HG03097 (cell line): ENCODE data around the gene IFNAR2.
"Not testable (repeated sequence)": the region's sequence is repeated elsewhere in the genome, so short reads cannot be mapped to it uniquely, and the experiment has no call there.

Source experiments
- ATAC-seq: cut with Tn5 transposase; IDR thresholded peaks from one replicate; pipeline ENCODE4 v1.9.1; 2021; ENCODE audit not compliant: unreplicated experiment, low FRiP score

Gene IFNAR2

DNA sequence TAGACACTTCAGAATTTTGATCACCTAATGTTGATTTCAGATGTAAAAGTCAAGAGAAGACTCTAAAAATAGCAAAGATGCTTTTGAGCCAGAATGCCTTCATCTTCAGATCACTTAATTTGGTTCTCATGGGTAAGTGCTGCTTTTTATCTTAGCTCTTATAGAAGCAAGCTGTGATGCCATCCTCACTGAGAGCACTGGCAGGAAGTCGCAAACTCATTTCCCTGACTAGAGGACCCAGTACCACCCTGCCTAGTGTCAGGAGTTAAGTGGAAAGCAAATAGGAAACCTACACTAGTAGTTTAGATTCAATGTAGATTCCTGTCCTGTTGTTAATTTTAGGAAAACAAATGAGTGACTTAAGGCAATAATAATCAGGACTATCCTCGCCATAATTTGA, 12.1 kb downstream of the IFNAR2 start:
- ATAC-seq, result no peak

DNA sequence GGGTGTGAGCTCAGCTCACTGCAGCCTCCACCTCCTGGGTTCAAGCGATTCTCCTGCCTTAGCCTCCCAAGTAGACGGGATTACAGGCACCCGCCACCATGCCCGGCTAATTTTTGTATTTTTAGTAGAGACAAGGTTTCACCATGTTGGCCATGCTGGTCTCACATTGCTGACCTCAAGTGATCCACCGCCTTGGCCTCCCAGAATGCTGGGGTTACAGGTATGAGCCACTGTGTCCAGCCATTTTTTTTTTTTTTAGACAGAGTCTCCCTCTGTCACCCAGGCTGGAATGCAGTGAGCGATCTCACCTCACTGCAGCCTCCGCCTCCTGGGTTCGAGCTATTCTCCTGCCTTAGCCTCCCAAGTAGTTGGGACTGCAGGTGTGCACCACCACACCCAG, 13.1 kb downstream of the IFNAR2 start:
- not testable (repeated sequence) for ATAC-seq

DNA sequence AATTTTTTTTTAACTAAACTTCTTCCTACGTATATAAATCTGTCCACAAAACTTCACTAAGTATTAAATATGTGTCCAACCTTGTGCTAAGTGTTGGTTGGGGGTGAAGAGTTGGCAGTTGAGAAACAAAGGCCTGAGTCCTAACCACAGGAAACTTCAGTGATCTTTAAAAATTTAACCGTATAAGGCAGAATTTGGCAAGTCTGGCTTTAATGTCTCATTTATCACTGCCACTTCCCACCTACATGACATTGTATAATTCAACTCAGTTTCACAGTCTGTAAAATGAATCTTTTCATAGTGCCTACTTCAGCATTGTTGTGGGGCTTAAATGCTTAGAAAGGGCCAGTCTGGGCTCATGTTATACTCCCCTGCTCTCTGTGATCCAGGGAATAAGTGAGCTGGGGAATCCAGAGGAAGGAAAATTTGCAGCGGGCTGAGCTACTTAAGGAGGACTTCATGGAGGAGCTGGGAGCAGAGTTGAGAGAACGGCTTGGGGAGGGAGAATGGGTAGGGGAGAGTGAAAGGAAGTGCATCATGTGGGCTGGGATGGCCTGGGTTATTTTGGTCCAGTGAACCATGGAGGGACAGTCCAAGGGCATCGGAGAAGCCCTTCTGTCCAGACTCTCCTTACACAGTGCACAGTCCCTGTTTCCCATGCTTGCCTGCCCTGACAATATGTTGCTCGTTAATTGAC, 14.5 kb downstream of the IFNAR2 start:
- no peak for ATAC-seq

DNA sequence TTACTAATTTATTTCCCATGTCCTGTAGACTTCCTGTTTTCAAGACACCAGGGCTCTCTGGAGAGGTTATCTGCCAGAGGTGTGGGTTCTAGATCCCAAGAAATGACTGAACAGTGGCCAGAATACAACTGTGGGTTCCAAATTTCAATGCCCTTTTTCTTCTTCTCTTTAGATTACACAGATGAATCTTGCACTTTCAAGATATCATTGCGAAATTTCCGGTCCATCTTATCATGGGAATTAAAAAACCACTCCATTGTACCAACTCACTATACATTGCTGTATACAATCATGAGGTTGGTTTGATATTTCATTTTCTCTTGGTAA, 15.0 kb downstream of the IFNAR2 start:
- ATAC-seq, result no peak

DNA sequence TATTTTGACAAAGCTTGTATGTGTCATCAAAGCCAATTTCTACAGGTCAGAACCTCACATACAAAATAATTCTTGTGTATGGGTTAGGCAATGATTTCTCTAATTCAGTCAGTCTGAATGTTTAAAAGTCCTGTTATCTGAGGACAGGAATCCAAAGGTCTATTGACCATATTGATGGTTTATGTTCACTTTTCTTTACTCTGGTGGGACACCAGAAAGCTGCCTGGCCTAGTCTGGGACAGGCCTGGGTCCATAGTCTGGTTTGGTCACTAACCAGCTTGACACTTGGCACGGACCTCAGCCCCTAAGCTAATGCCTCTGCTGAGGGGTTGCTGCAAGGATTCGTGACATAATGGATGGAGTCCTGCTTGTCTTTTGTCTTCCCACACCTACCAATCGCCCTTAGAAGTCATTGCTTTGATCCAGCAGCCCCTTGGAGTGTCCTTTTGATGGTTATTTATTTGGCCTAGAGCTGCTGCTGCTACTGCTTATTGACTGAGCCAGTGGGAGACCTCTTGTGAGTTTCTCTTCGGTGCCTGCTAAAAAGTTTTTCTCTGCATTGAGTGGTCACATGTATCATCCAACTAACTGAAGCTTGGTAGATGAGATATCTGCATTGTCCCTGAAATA, 15.7 kb downstream of the IFNAR2 start:
- ATAC-seq, result no peak

DNA sequence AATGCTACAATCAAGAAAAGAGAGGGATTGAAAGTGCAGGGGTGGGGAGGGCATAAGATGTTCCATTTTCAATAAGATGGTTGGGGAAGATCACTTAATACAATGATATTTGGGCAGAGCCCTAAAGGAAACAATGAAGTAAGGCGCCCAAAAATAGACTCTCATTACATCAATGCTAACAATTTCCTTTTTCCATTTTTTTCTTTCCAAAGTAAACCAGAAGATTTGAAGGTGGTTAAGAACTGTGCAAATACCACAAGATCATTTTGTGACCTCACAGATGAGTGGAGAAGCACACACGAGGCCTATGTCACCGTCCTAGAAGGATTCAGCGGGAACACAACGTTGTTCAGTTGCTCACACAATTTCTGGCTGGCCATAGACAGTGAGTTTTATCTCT, 16.8 kb downstream of the IFNAR2 start:
- ATAC-seq, result no peak

DNA sequence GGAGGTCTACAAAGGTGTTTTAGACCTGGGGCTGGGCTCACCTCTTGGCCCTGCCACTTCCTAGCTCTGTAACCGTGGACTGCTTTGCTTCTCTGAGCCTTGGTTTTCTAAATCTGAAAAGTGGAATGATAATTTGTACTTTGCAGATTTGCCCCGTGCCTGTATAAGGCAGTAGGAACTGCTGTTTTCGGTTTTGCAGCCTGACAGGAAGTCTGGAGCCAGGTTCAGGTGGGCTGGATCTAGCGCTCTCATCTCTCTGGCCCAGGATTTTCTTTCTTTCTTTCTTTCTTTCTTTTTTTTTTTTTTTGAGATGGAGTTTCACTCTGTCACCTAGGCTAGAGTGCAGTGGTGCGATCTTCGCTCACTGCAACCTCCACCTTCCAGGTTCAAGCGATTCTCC, 17.2 kb downstream of the IFNAR2 start:
- no peak for ATAC-seq

DNA sequence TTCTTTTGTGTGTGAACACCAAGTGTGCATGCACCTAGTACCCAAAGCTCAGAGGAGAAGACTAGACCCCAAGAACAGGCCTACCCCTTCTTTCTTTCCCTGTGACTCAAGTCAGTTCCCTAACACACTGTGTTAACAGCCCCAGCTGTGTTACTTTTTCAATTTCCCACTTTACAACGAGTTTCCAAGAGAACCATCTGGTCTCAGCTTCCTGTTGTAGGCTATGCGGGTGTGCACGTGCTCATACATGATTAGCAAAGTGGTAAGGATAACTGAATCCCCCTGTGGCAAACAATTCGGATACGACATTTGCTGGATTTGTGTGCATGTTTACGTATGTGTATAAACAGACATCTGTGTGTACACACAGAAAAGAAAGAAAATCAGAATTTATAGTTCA, 17.9 kb downstream of the IFNAR2 start:
- no peak for ATAC-seq

DNA sequence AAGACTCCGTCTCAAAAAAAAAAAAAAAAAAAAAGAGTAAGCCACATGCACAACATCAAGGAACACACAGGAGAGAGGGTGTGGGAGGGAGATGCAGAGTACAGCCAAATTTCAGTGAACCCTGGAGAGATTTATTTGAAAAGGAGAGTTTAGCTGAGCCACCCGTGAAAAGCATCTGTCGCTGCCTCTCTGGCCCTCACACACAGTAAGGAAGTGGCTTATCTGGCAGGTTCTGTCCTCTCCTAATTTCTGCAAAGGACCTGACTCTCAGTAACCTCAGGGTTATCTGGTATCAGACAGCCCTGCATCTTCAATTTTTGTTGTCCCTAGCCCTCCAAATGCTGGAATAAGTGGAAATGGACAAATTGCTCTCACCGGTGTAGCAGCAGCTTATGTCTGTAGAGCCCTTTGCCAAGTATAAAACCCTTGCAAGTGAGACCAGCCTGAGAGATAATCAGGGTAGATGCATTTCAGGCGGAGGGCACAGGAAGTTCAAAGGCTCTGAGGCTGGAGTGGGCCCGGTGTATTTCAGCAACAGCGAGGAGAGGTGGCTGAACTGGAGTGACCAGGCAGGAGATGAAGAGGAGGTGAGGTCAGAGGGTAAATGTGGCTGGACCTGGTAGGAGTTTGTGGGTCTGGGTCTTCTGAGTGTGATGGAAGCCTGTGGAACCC, 19.7 kb downstream of the IFNAR2 start:
- ATAC-seq, result no peak

DNA sequence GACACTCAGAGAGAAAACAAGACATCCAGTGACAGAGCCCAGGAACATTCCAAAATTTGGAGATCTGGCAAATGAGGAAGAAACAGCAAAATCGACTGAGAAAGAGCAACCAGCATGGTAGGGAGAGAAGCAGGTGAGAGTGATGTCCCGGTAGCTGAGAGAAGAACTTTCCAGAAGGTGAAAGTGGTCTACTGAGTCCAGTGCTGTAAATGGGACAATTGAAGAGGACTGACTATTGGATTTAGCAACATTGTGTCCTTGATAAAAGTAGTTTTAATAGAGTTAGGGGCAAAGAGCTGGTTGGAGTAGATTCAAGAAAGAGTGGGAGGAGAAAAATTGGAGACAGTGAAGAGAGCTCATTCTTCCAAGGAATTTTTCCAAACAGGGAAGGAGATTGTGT, 21.4 kb downstream of the IFNAR2 start:
- no peak for ATAC-seq

DNA sequence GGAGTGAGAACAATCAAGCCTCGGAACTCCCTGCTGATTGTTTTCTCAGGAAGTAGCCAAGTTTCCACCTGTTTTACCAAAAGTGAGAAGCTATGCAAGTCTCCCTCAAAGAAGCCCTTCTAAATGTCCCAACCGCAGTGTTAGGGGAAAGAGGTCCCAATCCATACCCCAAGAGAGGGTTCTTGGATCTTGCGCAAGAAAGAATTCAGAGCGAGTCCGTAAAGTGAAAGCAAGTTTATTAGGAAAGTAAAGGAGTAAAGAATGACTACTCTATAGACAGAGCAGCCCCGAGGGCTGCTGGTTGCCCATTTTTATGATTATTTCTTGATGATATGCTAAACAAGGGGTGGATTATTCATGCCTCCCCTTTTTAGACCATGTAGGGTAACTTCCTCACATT, 23.6 kb downstream of the IFNAR2 start:
- ATAC-seq, result not testable (repeated sequence)

DNA sequence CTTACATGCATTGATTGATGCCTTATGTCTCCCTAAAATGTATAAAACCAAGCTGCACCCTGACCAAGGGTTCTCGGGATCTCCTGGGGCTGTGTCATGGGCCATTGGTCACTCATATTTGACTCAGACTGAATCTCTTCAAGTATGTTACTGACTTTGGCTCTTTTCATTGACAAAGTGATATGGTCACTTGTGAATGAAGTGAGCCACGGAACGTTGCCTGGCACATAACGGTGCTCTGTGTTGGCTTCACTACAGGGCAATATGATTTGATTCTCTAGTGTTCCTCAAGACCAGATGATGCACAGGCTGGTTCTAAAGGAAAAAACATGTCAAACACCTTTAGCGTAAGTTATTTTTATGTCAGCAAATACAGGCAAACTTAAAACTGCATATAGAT, 25.0 kb downstream of the IFNAR2 start:
- ATAC-seq, result no peak

DNA sequence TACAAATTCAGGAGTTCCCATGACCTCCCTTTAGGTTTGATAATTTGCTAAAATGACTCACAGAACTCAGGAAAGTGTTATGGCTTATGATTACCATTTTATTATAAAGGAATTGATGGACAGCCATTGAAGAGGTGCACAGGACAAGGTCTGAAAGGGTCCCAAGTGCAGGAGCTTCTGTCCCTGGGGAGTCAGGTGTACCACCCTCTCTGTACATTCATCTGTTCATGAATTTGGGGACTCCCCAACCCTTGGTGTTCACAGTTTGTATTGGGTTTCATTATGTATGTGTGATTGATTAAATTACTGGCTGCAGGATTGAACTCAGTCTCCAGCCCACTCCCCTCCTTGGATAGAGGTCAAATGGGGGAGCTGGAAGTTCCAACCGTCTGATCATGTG, 25.7 kb downstream of the IFNAR2 start:
- no peak for ATAC-seq

DNA sequence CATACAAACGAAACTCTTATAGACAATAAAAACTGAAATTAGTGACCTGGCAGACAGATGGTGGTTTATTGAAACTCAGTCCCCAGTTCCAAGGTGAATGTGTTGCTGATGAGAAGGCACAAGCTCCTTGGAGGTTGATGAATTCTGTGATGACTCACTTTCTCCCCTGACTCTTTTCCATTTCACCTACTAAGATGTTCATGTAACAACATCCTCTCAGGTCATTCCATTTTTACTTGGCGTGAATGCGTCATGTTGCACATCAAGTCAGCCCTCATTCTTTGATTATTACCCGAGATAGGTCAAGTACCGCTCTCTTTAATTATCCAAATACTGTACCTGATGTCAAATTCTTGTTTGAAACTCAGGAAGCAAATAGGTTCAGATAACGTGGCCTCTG, 26.3 kb downstream of the IFNAR2 start:
- no peak for ATAC-seq

DNA sequence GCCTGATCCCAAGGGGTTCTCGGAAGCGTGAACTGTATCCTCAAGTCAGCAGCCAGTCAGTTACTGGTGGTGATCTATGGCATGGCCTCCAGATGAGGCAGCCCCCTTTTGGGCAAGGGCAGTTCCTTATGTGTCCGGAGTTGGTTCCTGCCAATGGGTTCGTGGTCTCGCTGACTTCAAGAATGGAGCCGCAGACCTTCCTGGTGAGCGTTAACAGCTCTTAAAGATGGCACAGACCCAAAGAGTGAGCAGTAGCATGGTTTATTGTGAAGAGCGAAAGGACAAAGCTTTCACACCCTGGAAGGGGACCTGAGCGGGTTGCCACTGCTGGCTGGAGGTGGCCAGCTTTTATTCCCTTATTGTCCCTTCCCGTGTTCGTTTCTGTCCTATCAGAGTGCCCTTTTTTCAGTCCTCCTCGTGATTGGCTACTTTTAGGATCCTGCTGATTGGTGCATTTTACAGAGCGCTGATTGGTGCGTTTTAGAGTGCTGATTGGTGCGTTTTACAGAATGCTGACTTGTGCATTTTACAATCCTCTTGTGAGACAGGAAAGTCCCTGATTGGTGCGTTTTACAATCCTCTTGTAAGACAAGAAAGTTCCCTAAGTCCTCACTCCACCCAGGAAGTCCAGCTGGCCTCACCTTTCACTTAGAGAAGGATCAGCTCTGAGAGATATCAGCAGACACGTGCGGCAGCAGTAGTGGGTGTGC, 27.5 kb downstream of the IFNAR2 start:
- no peak for ATAC-seq

DNA sequence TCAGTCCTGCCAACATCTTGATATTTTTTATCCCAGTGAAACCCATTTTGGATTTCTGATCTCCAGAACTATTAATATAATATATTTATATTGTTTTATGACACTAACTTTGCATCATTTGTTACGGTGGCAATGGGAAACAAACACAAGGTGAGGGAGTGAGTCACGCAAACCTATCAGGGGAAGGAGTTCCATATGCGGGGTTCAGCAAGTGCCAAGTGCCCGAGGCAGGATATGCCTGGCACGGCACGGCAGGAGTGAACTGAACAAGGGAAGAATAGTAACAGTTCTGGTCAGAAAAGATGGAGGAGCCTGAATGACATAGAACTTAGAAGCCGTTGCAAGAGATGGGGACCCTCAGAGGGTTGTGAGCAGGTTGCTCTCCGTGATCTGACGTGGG, 28.7 kb downstream of the IFNAR2 start:
- no peak for ATAC-seq

DNA sequence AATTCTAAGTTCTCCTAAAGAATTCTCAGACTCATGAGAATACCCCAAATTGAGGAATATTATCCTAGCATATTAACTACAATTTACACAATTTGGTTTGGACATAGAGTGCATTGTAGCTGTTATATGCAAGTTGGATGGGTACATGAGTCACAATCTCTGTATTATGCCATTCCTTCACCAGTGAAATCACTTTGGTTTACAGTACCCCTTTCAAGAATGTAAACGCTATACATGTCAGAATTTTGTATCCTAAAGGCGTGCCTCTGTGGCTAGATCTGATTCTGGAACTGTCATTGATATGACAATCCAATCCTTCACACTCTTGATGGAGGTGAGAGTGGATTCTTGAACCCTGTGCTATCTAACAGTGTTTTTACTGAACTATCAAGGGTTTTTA, 29.7 kb downstream of the IFNAR2 start:
- no peak for ATAC-seq

DNA sequence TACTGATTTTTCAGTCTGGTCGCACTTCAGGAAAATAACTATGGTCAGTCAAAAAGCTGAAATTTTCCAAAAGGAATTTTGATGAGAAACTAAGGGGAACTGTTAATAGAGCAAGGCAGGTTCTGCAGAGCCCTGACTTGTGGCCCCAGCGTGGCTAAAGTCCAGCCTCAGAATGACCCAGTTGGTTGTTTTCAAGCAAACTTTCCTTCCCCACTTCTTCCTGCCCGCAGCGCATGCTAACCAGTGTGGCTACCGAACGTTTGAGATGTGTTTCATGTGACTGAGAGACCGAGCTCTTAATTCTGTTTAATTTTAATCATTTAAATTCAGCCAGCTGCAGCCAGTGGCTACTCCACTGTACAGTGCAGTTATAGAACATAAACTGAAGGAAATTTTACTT, 30.3 kb downstream of the IFNAR2 start:
- ATAC-seq, result no peak

DNA sequence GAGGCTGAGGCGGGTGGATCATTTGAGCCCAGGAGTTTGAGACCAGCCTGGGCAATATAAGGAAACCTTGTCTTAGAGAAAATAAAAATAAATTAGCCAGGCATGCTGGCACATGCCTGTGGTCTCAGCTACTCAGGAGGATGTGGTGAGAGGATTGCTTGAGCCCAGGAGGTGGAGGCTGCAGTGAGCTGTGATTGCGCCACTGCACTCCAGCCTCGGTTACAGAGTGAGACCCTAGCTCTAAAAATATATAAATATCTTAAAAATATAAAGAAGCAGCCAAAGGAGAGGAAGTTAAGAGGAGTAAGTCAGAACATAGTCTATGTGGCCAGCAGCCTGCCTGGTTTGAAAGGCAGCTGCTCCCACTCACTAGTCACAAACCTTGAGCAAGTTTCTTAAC, 31.9 kb downstream of the IFNAR2 start:
- ATAC-seq, result no peak

DNA sequence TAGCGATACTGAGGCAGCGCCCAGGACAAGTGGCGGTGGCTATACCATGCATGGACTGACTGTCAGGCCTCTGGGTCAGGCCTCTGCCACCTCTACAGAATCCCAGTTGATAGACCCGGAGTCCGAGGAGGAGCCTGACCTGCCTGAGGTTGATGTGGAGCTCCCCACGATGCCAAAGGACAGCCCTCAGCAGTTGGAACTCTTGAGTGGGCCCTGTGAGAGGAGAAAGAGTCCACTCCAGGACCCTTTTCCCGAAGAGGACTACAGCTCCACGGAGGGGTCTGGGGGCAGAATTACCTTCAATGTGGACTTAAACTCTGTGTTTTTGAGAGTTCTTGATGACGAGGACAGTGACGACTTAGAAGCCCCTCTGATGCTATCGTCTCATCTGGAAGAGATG, 33.2 kb downstream of the IFNAR2 start:
- ATAC-seq, result no peak

DNA sequence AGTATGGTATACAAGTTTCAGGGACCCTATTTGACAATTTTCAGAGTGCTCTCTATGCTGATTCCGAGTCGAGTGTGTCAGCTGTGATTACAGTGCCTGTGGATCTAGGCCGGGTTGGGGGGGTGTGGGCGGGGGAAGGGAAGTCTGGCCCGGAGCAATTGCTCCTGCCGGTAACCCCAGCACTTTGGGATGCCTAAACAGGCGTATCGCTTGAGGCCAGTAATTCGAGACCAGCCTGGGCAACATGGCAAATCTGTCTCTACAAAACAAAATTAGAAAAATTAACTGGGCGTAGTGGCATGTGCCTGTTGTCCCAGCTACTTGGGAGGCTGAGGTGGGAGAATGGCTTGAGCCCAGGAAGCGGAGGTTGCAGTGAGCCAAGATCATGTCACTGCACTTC, 34.8 kb downstream of the IFNAR2 start:
- no peak for ATAC-seq

DNA sequence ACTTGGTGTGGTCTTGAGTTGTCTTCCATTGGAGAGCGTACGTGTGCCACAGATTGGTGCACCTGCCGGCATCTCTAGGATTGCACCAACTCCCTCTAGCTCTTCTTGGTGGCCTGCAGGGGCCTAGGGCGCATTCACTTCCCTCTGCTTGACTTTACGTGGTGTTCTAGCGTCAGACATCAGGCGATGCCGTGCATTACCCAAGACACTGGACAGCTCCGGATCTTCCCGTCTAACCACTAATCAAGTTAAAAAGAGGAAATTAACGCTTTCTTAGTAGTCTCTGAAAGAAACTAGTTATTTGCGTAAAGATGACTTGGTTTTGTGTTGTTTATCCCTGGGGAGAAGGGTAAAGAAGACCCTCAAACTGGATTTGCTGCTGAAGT, 35.9 kb downstream of the IFNAR2 start:
- ATAC-seq, result peak; percentile 32
